Activated CD8-positive, alpha-beta memory T cell treated with anti-CD3 and anti-CD28 coated beads for 4 hours (primary cell): ENCODE measurements around the gene PIK3R2.
"Not testable (repeated sequence)": the region's sequence is repeated elsewhere in the genome, so short reads cannot be mapped to it uniquely, and the experiment has no call there.

Source experiments
- DNase-seq, 2 donors: peaks; one replicate each; pipeline ENCODE4 v3.0.0-alpha.2; 2020; ENCODE audit warnings: low read depth in 2 of 2

Gene PIK3R2

GRCh38 chr19:18155095-18156087 lies 2.4 kb downstream of the PIK3R2 start:
- DNase-seq, result no peak

- DNase-seq, result no peak
Observed at GRCh38 chr19:18156268-18156667, 3.3 kb downstream of the PIK3R2 start.

- DNase-seq, result no peak
Observed at GRCh38 chr19:18156841-18157464, 4.0 kb downstream of the PIK3R2 start.

GRCh38 chr19:18157465-18158063 lies 4.6 kb downstream of the PIK3R2 start:
- no peak for DNase-seq

- no peak for DNase-seq
Observed at GRCh38 chr19:18158467-18158866, 5.5 kb downstream of the PIK3R2 start.

GRCh38 chr19:18159059-18159616 lies 6.2 kb downstream of the PIK3R2 start:
- DNase-seq, result not testable (repeated sequence)

- DNase-seq, result no peak
Observed at GRCh38 chr19:18159810-18160209, 6.8 kb downstream of the PIK3R2 start.

- DNase-seq, result no peak
Observed at GRCh38 chr19:18160493-18160970, 7.6 kb downstream of the PIK3R2 start.

GRCh38 chr19:18160971-18161635 lies 8.1 kb downstream of the PIK3R2 start:
- peak in 1 of 2 donors; percentile 60 for DNase-seq

- no peak for DNase-seq
Observed at GRCh38 chr19:18161636-18162002, 8.7 kb downstream of the PIK3R2 start.

- no peak for DNase-seq
Observed at GRCh38 chr19:18164072-18164471, 11.1 kb downstream of the PIK3R2 start.

GRCh38 chr19:18165794-18166544 lies 13.0 kb downstream of the PIK3R2 start:
- no peak for DNase-seq

- no peak for DNase-seq
Observed at GRCh38 chr19:18167011-18167410, 14.0 kb downstream of the PIK3R2 start.

- no peak for DNase-seq
Observed at GRCh38 chr19:18167975-18168645, 15.1 kb downstream of the PIK3R2 start.

- no peak for DNase-seq
Observed at GRCh38 chr19:18168673-18169381, 15.9 kb downstream of the PIK3R2 start.

GRCh38 chr19:18170714-18171255 lies 17.8 kb downstream of the PIK3R2 start:
- no peak for DNase-seq

- DNase-seq, result no peak
Observed at GRCh38 chr19:18171605-18172327, 18.8 kb downstream of the PIK3R2 start.

- no peak for DNase-seq
Observed at GRCh38 chr19:18172331-18173053, 19.5 kb downstream of the PIK3R2 start.
